HG02943 (cell line): ENCODE results near the gene SLIT1.

Experiments
- ATAC-seq: cut with Tn5 transposase; IDR thresholded peaks from one replicate; pipeline ENCODE4 v1.9.1; 2021; ENCODE audit warnings: mild to moderate bottlenecking, low read depth, moderate library complexity; ENCODE audit not compliant: unreplicated experiment

Gene SLIT1

GRCh38 chr10:97069026-97069425 is 116.7 kb downstream of the SLIT1 start:
- no peak for ATAC-seq

DNA sequence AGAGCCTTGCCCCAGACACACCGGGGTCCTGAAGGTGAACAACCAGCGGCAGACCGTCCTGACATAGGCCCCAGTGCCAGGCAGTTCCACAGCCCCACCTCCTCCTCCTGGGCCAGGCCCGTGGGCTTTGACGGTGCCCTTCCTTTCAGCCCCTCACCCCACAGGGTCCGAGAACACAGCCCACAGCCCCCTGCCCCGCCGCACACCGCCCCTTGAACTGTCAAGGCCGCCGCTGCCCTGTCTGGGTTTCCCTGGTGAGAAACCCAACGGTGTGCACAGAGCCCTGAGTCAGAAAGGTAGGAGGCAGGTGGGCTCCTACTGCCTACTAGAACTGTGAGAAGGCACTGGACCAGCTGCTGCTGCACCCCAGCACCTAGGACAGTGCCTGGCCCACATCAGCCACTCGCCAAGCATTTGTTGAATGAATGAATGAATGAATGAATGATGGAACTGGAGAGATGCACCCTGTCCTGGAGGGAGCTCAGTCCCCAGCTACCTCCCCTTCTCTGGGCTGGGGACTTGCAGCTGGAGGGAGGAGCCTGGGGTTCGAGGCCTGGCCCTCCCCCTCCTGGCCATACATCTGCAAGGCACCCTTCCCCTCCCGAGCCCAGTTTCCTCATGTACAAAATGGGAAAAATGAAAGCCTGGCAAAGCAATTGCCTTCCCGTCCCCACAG is 117.9 kb downstream of the SLIT1 start:
- no peak for ATAC-seq

- ATAC-seq = no peak
These were observed 118.7 kb downstream of the SLIT1 start for GRCh38 chr10:97066877-97067555.

DNA sequence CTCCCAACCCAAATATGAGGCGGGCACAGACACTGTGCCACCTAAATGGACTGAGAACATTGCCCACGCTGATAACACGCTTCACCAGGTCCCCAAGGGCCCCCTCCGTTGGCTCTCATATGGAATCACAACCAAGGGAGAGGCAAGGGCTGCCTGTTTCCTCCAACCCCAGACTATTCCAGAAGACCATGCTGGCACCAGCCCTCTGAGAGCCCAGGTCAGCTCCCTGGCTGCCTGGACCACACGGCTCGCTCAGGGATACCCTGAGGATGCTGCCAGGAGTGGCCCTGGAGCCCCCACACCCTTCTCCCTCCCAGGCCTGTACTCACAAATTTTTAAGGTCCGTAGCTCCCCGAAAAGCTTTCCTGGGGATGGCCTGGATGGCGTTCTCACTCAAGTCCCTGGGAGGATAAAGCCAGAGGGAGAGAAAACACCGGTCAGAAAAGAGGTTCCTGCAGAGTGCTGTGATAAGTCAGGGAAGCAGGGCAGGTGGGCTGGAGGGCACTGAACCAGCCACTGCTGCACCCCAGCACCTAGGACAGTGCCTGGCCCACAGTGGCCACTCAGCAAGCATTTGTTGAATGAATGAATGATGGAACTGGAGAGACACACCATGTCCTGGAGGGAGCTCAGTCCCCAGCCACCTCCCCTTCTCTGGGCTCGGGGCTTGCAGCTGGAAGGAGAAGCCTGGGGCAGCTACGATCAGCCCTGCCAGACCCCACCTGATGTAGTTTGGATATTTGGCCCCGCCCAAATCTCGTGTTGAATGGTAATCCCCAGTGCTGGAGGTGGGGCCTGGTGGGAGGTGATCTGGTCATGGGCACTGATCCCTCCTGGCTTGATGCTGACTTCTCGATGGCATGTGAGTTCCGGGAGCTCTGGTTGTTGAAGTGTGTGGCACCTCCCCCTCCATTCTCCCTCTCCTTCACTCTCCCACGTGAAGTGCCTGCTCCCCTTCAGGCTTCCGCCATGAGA is 119.8 kb downstream of the SLIT1 start:
- no peak for ATAC-seq

DNA sequence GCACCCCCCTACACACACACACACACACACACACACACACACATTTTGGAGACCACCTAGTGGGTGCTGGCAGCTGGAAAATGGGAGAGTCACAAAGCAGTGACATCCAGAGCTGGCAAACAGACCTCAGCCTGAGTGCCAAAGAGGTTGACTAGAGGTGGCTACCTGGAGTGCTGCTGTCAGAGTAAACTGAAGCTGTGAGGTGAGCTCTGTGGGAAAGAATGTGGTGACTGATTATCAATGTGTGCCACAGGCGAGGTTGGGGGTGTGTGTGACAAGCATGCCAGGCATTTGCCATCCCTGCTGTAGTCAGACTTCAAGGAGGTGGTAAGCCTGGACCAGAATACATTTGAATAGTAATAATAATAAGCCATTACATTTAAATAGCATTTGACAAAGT is 120.6 kb downstream of the SLIT1 start:
- no peak for ATAC-seq

GRCh38 chr10:97063983-97064837 is 121.5 kb downstream of the SLIT1 start:
- no peak for ATAC-seq

- ATAC-seq = no peak
These were observed 122.3 kb downstream of the SLIT1 start for GRCh38 chr10:97063271-97063982.

- ATAC-seq = no peak
These were observed 123.3 kb downstream of the SLIT1 start for GRCh38 chr10:97062456-97062855.

GRCh38 chr10:97062046-97062445 is 123.7 kb downstream of the SLIT1 start:
- no peak for ATAC-seq

DNA sequence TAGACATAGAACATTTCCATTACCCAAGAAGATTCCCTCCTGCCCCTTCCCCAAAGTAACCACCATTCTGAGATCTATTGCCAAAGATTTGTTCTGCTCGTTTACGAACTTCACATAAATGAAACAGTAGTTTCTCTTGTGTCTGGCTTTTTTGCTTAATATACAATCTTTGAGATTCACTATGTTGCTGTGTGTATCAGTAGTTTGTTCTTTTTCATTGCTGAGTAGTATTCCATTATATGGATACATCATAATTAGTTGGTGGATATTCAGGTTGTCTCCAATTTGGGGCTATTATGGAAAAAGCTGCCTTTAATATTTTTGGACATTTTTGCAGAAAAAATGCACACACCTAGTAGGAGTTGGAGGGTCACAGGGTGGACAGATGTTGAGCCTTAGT is 124.3 kb downstream of the SLIT1 start:
- ATAC-seq = no peak

- no peak for ATAC-seq
These were observed 125.2 kb downstream of the SLIT1 start for GRCh38 chr10:97060441-97061084.

DNA sequence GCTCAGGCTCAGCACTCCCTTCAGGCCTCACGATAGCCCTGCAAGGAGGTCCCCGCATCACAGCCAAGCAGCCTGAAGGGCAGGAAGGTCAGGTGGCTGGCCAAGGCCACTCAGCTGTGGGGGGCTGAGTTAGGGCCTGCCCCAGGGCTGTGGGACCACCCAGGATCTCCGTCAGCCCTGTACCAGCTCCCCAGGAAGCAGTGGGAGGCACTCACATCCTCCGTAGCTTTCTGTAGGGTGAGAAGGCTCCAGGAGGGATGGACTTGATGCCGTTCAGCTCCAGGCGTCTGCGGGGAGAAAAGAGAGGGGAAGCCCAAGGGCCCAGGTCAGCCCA is 125.9 kb downstream of the SLIT1 start:
- ATAC-seq = no peak

DNA sequence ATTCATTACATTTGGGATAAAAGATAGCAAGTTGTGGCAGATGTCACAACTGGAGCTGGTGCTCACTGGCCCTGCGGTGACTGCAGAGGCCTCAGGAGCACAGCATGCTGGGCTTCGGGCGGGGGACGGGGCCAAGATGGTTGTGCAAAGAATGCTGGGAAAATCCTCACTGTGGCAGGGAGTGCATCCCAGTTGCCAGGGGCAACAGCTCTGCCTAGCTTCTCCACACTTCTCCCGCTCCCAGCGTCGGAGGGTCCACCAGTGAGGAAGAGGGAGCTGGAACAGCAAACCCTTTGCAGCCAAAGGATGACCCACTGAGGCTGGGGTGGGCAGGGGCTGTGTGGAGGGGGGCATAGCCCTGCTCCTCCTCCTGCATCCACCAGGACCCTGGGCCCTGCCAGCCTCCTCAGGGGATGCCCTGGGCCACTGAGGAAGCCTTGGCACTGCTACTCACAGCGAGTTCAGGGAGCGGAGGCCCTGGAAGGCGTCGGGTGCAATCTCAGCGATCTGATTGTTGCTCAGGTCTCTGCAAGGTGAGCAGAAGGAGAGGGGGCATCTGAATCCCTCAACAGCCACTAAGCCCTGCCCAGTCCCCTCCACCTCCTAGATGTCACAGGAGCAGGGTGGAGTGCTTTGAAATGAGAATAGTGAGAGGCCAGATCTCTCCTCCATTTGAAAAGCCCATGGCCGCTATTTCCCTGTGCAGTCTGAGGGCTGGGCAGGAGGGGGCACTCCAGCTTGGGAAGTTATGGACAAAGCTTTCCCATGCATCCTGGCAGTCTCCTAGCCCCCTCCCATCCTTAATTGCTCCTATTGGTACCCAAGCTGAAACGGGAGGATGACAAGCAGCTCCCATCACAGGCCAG is 126.5 kb downstream of the SLIT1 start:
- ATAC-seq = no peak

DNA sequence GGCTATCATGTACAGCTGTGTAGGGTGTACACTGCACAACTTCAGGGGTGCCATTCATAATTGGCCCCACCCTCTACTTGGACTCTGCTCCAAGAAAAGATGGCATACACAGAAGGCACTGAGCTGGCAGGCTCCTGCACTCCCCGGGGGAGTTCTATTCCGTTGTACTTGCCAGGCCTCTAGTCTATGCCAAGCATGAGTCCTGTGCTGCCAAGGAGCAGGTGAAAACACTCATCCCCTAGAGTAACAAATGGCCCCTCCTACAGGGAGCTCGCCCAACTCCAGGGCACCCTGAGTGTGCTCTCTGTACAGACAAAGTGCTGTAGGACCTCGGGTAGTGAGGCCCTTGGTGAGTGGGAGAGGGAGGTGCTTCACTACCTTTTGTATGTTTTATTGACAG is 127.2 kb downstream of the SLIT1 start:
- no peak for ATAC-seq

DNA sequence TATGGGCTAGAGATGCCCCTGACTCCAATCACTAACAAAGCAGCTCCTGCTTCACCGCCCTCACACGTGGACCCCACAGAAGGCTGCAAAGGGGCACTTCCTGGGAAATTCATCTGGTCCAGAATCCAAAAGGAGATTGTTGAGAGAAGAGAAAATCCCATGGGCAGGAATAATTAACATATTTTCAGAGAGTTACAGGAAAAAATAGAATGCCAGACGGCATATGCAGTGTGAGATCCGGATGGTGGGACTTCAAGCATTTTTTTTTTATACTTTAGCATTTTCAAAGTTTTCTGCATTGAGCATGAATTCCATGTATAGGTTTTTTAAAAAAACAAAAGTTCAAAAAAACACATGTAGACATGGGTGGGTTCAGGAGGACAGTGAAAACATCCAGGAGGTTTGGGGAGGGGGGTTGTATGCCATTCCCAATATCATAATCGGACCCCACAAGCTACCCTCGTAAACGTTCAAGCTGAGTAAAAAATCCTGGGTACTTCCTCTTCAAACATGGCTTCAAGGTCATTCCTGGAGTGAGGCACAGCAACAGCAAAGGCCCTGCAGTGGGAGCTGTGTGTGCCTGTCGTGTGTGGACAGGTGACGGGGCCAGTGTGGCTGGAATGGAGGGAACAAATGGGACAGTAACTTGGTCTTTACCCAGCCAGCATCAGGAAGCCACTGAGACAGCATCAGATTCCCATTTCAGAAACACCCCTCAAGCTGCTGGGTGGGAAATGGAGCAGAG is 128.1 kb downstream of the SLIT1 start:
- no peak for ATAC-seq

DNA sequence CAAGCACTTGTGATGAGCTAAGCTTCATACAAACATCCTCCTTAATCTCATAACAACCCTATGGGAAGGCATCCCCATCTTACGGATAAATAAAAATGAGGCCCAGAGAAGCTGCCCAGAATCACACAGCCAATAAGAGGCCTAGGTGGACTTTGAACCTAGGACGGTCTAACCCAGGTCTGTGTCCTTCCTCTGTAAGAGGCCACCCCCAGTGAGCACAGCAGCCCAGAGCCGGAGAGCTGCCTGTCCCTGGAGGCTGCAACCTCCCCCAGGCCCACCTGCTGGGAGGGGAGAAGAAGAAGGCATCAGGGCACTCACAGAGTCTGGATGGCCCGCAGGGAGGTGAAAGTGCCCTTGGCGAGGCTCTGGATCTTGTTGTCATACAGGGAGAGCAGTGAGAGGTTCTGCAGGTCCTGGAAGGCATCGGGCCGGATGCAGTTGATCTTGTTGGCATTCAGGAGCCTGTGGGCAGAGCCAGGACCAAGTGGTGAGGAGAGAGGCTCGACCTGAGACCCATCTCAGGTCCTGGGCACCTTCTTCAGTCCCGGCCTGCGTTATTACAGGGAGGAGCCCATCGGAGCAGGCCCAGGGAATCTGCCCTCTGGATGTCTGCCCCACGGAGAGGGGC is 129.6 kb downstream of the SLIT1 start:
- ATAC-seq = no peak

GRCh38 chr10:97053276-97053675 is 132.5 kb downstream of the SLIT1 start:
- ATAC-seq = no peak
